GM12801 (cell line): Measurements from ENCODE around the gene ITGA6.

Source experiments
- TF ChIP-seq, protein P1 (sequence below): IDR thresholded peaks from one replicate; pipeline ENCODE4 v1.5.1; 2011; ENCODE audit warnings: control low read depth; ENCODE audit not compliant: insufficient read length; ENCODE audit errors: extremely low read depth

ITGA6 gene

DNA sequence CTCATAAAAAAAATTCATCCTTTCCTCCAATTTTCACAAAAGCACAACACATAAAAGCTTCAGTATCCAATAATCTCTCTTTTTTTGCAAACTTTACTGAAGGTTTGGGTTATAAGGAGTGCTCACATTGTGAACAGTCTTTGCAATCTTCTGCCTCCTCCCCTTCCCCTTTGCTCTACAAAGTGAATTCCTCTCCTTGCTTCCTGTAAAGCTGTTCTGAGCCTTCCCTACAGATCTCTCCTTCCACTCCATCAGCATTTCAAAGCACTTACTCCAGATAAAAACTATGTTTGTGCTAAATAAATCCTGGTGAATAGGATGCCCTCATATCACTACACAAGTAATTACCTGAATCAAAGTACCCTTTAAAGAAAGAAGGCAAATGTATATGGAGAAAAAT is 123.9 kb downstream of the ITGA6 start:
- TF ChIP-seq, protein P1, sequence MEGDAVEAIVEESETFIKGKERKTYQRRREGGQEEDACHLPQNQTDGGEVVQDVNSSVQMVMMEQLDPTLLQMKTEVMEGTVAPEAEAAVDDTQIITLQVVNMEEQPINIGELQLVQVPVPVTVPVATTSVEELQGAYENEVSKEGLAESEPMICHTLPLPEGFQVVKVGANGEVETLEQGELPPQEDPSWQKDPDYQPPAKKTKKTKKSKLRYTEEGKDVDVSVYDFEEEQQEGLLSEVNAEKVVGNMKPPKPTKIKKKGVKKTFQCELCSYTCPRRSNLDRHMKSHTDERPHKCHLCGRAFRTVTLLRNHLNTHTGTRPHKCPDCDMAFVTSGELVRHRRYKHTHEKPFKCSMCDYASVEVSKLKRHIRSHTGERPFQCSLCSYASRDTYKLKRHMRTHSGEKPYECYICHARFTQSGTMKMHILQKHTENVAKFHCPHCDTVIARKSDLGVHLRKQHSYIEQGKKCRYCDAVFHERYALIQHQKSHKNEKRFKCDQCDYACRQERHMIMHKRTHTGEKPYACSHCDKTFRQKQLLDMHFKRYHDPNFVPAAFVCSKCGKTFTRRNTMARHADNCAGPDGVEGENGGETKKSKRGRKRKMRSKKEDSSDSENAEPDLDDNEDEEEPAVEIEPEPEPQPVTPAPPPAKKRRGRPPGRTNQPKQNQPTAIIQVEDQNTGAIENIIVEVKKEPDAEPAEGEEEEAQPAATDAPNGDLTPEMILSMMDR, result no peak

DNA sequence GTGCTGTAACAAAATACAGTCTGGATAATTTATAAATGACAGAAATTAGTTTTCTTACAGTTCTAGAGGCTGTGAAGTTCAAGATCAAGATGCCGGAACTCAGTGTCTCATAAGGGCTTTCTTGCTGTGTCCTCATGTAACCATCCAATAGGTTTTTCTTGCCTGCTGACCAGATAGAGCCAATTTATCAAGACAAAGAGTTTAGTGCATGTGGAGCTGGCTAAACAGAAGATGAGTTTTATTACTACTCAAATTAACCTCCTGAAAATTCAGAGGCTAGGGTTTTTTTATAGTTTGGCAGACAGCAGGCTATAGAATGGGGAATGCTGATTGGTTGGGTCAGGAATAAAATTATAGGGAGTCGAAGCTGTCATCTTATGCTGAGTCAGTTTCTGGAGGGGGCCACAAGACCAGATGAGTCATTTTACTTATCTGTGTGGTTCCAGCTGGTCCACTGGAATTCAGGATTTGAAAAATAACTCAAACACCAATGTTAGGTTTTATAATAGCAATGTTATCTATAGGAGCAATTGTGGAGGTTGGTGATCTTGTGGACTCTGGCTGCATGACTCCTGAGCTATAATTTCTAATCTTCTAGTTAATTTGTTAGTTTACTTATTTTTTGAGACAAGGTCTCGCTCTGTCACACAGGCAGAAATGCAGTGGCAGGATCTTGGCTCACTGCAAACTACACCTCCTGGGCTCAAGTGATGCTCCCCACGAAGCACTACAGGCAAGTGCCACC is 125.3 kb downstream of the ITGA6 start:
- TF ChIP-seq, protein P1, result no peak

DNA sequence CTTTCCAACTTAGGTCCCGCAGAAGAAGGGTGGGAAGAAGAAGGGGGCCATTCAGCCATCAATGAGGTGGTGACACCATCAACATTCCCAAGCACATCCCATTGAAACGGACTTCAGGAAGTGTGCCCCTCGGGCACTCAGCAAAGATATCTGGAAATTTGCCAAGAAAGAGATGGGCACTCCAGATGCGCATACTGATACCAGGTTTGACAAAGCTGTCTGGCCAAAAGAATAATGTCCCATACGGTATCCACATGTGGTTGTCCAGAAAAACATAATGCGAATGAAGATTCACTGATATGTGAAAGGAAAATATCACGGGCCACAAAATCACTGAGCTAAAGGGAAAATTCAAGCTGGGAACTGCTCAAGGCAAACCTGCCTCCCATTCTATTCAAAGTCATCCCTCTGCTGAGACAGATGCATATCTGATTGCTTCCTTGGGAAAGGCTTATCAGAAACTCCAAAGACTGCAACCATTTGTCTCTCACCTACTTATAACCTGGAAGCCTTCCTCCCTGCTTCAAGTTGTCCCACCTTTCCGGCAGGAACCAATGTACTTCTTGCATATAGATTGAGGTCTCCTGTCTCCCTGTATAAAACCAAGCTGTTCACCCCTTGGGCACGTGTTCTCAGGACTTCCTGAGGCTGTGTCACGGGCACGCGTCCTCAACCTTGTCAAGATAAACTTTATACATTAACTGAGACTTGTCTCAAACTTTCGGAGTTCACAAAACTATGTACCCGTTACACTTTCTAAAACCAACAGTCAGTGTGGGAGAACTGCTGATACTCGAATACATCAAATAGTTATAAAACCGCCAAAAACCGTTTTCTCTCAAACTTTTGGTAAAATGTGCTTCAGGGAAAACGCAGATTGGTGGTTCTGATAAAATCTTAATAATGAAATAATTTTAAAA is 127.2 kb downstream of the ITGA6 start:
- TF ChIP-seq, protein P1, result no peak

DNA sequence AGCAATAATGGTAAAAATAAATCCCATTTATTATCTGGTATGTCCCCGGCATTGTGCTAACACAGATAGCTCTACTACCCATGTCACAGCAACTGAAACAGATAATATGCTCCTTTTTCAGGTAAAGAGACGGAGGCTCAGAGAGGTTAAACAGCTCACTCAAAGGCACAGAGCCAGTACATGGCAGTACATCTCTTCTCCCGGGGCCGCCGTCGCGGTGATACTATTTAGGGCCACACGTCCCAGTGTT is 127.8 kb downstream of the ITGA6 start:
- TF ChIP-seq, protein P1, result no peak
